MM.1S (cell line): ENCODE measurements around the gene CNTN5.

Source experiments
- EZH2 ChIP-seq: fragments of 300-600 bp; sonication (generic); optimal IDR thresholded peaks from 2 replicates; pipeline ENCODE3; 2017; ENCODE audit warnings: low read depth, mild to moderate bottlenecking, antibody characterized with exemption, low read length, mixed read lengths
- TF ChIP-seq, protein P1 (sequence below): fragments of 300-600 bp; sonication (generic); IDR thresholded peaks from 2 replicates; pipeline ENCODE4 v1.5.1; 2016; ENCODE audit warnings: antibody characterized with exemption, low read length, mixed read lengths

DNA sequence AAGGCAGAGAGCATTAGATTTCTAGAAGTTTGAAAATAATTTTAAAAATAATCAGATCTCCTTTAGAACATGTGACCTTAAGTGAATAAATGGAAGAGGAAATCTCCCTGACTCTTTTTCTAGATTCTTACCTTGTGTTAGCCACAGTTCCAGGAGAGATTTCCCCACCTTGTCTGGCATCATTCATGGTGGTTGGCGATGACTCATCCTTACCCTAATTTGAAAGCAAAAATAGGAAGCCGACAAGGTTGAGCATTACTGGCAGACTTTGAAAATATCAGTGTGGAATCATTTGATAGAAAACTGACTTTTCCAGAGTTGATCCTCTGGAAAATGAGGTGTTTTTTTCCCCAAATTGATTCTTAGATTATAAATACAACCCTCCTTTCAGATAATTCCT, 48.1 kb downstream of the CNTN5 start:
- TF ChIP-seq, protein P1, sequence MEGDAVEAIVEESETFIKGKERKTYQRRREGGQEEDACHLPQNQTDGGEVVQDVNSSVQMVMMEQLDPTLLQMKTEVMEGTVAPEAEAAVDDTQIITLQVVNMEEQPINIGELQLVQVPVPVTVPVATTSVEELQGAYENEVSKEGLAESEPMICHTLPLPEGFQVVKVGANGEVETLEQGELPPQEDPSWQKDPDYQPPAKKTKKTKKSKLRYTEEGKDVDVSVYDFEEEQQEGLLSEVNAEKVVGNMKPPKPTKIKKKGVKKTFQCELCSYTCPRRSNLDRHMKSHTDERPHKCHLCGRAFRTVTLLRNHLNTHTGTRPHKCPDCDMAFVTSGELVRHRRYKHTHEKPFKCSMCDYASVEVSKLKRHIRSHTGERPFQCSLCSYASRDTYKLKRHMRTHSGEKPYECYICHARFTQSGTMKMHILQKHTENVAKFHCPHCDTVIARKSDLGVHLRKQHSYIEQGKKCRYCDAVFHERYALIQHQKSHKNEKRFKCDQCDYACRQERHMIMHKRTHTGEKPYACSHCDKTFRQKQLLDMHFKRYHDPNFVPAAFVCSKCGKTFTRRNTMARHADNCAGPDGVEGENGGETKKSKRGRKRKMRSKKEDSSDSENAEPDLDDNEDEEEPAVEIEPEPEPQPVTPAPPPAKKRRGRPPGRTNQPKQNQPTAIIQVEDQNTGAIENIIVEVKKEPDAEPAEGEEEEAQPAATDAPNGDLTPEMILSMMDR = no peak
- TF ChIP-seq EZH2 = no peak
